Suppressor macrophage (primary cell): Measurements from ENCODE around the gene CELF5.
A peak's percentile ranks its signal among the peaks of the same experiment; 100 is the strongest.

Experiments used
- DNase-seq, 4 experiments: peaks; one replicate each; pipeline ENCODE4 v3.0.0-alpha.2; 2020 to 2022

CELF5 gene

DNA sequence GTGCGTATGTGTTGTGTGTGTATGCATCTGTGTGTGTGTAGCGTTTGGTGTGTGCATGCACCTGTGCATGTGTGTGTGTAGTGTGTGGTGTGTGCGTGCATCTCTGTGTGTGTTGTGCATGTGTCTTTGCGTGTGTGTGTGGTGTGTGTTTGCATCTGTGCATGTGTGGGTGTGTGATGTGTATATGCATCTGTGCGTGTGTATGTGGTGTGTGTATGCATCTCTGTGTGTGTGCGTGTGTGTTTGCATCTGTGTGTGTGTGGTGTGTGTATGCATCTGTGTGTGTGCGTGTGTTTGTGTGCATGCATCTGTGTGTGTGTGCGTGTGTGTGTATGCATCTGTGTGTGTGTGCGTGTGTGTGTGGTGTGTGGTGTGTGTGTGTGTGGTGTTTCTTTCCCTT lies 20.6 kb downstream of the CELF5 start:
- DNase-seq: no peak

GRCh38 chr19:3248728-3249326 lies 24.4 kb downstream of the CELF5 start:
- DNase-seq: no peak

DNA sequence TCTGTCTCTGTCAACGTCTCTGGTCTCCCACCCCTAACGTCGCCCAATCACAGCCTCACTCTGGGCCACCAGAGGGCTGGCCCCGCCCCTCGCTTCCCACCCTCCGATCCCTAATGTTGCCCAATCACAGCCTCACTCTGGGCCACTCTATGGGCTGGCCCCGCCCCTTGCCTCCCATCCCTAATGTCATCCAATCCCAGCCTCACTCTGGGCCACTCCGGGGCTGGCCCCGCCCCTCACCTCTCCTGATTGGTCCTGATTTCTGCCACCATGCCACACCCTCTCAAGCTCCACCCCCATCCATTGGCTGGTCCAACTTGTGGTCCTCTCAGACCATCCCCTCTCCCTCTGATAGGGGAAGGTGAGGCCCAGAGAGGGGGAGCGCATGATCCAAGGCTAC lies 24.9 kb downstream of the CELF5 start:
- DNase-seq: no peak

DNA sequence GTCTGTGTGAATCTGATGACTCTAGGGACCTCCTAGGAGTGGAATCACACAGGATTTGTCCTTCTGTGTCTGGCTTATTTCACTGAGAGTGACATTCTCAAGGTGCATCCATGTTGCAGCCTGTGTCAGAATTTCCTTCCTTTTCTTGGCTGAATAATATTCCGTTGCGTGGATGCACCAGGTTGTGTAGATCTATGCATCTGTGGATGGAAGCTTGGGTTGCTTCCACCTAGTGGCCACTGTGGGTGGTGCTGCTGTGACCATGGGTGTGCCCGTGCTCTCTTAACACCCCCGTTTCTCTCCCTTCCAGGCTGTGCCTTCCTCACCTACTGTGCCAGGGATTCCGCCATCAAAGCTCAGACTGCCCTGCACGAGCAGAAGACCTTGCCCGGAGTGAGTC lies 26.2 kb downstream of the CELF5 start:
- peak; percentile 39 to 71 (median 58) for DNase-seq

DNA sequence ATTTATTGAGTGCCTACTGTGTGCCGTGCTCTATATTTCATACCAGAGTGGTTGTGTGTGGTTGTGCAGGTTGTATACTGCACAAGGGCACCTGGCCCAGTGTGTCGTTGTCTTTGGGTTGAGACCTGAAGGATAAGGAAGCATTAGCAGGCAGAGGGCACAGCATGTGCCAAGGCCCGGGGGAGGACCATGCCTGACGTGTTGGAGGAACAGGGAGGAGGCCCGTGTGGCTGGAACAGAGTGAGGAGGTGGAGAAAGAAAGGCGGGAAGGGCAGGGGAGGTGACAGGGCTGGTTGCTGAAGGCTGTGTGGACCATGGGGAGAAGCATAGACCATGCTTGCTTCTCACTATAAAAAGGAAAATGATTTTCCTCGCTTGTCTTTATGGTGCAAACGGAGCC lies 26.8 kb downstream of the CELF5 start:
- DNase-seq: no peak

DNA sequence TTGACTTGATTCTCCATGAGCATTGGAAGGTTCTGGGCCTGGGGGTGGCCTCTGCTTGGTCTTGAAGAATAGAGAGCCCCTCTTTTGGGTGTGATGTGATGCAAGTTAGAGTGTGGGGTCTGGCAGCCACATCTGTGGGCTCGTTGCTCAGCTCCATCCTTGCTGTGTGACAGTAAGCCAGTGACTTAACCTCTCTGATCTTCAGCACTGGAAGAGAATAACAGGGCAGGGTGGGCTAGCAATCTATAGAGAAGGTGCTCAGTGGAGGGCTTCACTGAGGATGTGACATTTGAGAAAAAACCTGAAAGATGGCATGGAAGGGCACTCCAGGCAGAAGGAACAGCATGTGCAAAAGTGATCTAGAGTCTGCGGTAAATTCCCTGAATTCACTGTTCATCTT lies 28.2 kb downstream of the CELF5 start:
- no peak for DNase-seq

GRCh38 chr19:3253270-3253669 lies 28.8 kb downstream of the CELF5 start:
- DNase-seq: no peak

GRCh38 chr19:3254520-3254919 lies 30.1 kb downstream of the CELF5 start:
- no peak for DNase-seq

- no peak for DNase-seq
Observed at GRCh38 chr19:3257071-3257470, 32.6 kb downstream of the CELF5 start.

DNA sequence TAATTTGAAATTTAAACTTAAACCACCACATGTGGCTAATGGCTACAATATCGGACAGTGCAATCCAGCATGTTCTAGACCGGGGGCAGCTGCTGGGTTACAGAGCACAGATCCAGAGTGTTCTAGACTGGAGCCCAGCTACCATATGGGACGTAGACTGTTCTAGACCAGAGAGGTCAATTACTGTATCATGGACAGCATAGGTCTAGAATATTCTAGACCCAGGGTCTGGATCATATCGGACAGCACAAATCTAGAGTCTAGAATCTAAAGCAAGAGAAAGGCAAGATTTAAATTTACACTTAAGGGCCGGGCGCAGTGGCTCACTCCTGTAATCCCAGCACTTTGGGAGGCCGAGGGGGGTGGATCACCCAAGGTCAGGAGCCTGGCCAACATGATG lies 37.9 kb downstream of the CELF5 start:
- DNase-seq: no peak

DNA sequence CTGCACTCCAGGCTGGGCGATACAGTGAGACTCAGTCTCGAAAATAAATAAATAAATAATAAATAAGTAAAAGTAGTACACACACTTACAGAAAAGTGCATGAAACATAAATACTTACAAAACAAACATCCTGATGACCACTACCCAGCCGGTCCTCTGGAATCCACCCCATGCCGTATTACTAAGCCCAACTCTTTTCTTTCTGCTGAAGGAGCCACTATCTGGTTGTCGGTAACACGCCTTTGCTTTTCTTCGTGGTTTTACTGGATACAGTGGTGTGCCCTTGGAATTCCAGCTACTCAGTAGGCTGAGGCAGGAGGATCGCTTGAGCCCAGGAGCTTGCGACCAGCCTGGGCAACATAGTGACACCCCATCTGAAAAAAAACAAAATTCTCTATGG lies 39.4 kb downstream of the CELF5 start:
- DNase-seq: no peak

DNA sequence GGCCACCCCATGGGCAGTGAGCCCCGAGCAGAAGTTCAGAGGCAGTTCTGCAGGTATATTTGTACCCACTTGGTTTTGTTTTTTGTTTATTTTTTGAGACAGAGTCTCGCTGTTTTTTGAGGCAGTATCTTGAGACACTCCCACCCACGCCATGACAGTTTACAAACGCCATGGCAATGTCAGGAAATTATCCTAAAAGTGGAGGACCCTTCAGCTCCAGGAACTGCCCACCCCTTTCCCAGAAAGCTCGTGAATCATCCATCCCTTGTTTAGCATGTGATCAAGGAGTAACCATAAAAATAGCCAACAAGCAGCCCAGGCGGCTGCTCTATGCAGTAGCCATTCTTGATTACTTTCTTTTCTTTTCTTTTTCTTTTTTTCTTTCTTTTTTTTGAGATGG lies 41.0 kb downstream of the CELF5 start:
- no peak for DNase-seq

- no peak for DNase-seq
Observed at GRCh38 chr19:3266092-3266693, 41.7 kb downstream of the CELF5 start.

GRCh38 chr19:3266792-3267514 lies 42.5 kb downstream of the CELF5 start:
- no peak for DNase-seq

DNA sequence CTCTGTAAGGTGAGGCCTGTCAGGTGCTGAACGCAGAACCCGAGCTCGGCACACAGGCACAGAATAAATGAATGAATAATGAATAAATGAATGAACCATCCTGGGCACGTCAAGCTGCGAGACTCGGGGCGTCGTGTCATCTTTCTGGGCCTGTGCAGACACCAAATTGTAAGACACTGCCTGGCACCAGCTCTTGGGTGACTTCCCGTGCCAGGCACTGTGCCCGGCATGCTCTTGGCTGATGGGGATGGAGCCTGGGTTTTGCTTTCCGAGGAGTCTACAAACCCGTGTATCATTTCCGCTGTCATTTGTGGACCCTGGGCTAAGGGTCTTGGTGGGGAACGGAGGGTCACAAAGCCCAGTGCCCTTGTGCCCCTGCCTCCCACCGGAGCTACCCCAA lies 43.9 kb downstream of the CELF5 start:
- no peak for DNase-seq

- no peak for DNase-seq
Observed at GRCh38 chr19:3268763-3269162, 44.3 kb downstream of the CELF5 start.

DNA sequence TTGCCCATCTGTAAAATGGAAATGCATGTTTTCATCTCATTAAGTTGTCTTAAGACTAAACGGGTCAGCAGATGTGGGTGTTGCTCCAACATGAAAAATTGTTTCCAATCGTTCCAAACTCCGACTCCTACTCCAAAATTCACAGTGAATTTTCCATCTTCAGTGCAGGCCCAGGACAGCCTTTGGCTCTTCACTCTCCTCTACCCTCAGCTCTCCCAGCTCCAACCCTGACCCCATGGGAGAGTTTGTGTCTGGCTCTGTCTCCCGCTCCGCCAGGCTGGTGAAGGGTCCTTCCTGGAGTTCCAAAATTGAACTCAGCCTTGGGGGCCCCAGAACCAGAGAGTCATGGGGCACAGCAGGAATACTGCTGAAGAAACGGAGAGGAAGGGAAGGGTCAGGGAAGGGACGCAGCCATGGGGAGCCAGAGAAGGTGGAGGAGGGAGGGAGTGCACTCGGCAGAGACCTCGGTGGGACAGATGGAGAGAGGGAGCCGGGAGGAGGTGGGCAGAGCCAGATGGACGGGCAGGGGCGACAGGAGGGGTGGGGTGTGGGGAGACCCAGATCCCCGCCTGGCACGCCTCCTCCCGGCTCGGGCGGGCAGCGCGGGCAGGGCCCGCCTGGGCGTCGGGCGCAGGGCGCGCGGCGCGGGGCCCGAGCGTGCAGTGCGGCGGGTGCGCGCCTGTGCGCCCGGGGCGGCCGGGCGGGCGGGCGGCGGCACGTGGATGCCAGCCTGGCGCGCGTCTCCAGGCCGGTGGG lies 45.6 kb downstream of the CELF5 start:
- no peak for DNase-seq

DNA sequence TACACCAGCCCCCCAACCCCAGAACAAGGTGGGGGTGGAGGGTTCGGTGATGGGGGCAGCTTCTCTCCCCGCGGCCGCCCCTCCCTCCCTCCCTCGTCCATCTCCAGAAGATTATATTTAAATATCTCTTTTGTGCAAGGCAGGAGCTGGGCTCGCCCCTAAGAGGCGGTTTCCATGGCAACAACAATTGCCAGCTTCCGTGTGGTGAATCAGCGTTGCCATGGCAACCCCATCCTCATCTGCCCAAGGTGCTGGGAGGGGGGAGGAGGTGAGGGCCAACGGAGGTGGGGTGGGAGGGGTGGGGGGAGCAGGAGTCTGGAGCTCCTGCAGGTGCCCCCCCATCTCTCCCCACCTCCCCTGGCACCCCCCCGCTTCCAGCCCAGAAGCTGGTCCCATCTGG lies 46.4 kb downstream of the CELF5 start:
- peak in 1 of 4 experiments; percentile 23 for DNase-seq

DNA sequence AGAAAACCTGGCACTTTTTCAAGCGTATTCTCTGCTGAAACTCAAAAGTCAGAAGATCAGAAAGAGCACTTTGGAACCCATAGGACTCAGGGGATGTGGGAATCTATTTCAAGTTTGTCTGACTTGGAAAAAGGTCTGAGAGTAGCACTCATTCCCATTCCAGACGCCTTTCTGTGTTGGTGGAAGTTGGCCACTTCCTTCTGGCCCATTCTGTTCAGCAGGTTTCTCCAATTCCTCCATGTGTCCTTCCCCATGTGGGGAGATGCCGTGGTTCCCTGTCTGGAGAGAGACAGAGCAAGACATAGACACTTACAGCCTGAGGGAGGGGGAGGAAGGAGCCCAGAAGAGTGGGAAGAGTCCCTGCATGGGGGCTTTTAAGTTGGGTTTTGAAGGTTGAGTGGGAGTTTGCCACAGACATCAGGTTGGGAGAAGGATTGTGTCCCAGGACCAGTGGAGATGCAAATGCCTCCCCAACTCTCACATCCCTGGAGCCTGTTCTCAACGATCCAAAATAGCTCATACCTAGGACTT lies 48.0 kb downstream of the CELF5 start:
- no peak for DNase-seq

GRCh38 chr19:3272952-3273351 lies 48.5 kb downstream of the CELF5 start:
- no peak for DNase-seq

DNA sequence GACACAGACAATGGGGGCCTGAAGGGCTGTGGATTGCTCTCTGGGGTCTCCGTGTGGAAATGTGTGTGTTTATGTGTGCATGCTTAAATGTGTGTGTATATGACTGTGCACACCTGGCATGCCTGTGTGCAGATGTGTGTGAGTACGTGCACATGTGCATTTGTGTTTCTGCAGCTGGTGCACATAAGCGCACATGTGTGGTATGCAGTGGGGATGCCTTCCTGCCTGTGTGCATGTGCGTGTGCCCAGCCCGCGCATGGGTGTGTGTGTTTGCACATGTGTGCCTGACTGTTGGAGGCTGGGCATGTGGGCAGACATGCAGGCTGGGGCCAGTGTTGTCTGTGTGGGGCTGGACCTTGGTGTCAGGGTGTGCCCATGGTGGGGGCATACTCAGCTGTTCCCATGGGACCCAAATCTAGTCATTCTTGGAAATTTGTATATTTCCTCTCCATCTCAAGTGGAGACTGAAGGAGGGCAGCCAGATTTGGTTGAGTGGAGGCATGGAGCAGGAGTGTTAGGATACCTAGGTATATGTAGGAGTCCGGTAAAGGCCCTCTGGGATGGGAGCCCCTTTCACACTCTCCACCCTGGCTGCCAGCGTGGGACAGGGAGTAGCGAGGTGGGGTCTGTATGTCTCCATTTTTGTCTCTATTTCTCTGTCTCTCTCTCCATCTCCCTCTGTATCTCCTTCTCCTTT lies 49.9 kb downstream of the CELF5 start:
- DNase-seq: no peak

- peak in 3 of 4 experiments; percentile 12 to 25 (median 18) for DNase-seq
Observed at GRCh38 chr19:3274942-3275582, 50.6 kb downstream of the CELF5 start.
